OCI-LY1 (cell line): Measurements from ENCODE around the gene TXNRD1.

Source experiments
- H2AFZ ChIP-seq: fragments of 200-600 bp; sonication (generic), shearing (Covaris generic); 2 replicates; pipeline ENCODE4 v1.6.0; 2014; ENCODE audit warnings: antibody characterized with exemption, mild to moderate bottlenecking, low read length
- H3F3A ChIP-seq: fragments of 200-600 bp; sonication (generic), shearing (Covaris generic); 2 replicates; pipeline ENCODE4 v1.6.0; 2014; ENCODE audit warnings: mild to moderate bottlenecking, antibody characterized with exemption, low read length, moderate library complexity; ENCODE audit not compliant: insufficient read depth
- H3K27ac ChIP-seq: fragments of 200-600 bp; sonication (generic); 2 replicates; pipeline ENCODE4 v1.5.1; 2014; ENCODE audit warnings: low read length, mixed run types, mild to moderate bottlenecking, low read depth; ENCODE audit not compliant: poor library complexity, severe bottlenecking
- H3K27me3 ChIP-seq: fragments of 200-600 bp; sonication (generic); 2 replicates; pipeline ENCODE4 v1.6.0; 2014; ENCODE audit warnings: antibody characterized with exemption, mild to moderate bottlenecking, low read length, moderate library complexity; ENCODE audit not compliant: insufficient read depth
- H3K36me3 ChIP-seq: fragments of 200-600 bp; sonication (generic); 2 replicates; pipeline ENCODE4 v1.6.1; 2014; ENCODE audit warnings: mild to moderate bottlenecking, antibody characterized with exemption, low read length, moderate library complexity, mixed read lengths; ENCODE audit not compliant: insufficient read depth
- H3K4me1 ChIP-seq: fragments of 200-600 bp; sonication (generic); 2 replicates; pipeline ENCODE4 v1.5.1; 2014; ENCODE audit warnings: mild to moderate bottlenecking, low read length, moderate library complexity; ENCODE audit not compliant: insufficient read depth, severe bottlenecking
- H3K4me2 ChIP-seq: fragments of 200-600 bp; sonication (generic), shearing (Covaris generic); 2 replicates; pipeline ENCODE4 v1.6.1; 2014; ENCODE audit warnings: low read length
- H3K4me3 ChIP-seq: fragments of 200-600 bp; sonication (generic); 2 replicates; pipeline ENCODE4 v1.5.1; 2014; ENCODE audit warnings: low read length, low read depth, mild to moderate bottlenecking, mixed read lengths; ENCODE audit not compliant: poor library complexity, severe bottlenecking
- H3K79me2 ChIP-seq: fragments of 200-600 bp; shearing (Covaris generic); 2 replicates; pipeline ENCODE4 v1.6.1; 2016; ENCODE audit warnings: mixed run types, low read length, mixed read lengths; ENCODE audit not compliant: insufficient read depth
- H3K9ac ChIP-seq: fragments of 200-600 bp; sonication (generic), shearing (Covaris generic); 2 replicates; pipeline ENCODE4 v1.6.1; 2014; ENCODE audit warnings: mild to moderate bottlenecking, low read length, mixed read lengths
- H3K9me2 ChIP-seq: fragments of 200-600 bp; sonication (generic), shearing (Covaris generic); 2 replicates; pipeline ENCODE4 v1.6.1; 2014; ENCODE audit warnings: low read depth, mild to moderate bottlenecking, low read length, mixed read lengths
- H3K9me3 ChIP-seq: fragments of 200-600 bp; shearing (Covaris generic); 2 replicates; pipeline ENCODE4 v1.6.1; 2014; ENCODE audit warnings: low read length, mixed read lengths
- H4K20me1 ChIP-seq: fragments of 200-600 bp; sonication (generic), shearing (Covaris generic); 2 replicates; pipeline ENCODE4 v1.6.0; 2016; ENCODE audit warnings: mild to moderate bottlenecking, low read length; ENCODE audit not compliant: insufficient read depth
- EZH2 ChIP-seq: fragments of 200-600 bp; sonication (generic), shearing (Covaris generic); IDR thresholded peaks from 2 replicates; pipeline ENCODE4 v1.8.0; 2017; ENCODE audit warnings: borderline replicate concordance, mixed run types, mild to moderate bottlenecking, antibody characterized with exemption, low read length, moderate library complexity, mixed read lengths
- TF ChIP-seq, protein P1 (sequence below): fragments of 200-600 bp; sonication (generic), shearing (Covaris generic); IDR thresholded peaks from 2 replicates; pipeline ENCODE4 v1.5.1; 2017; ENCODE audit warnings: mild to moderate bottlenecking, antibody characterized with exemption, low read length, moderate library complexity, mixed read lengths

TXNRD1 gene

DNA sequence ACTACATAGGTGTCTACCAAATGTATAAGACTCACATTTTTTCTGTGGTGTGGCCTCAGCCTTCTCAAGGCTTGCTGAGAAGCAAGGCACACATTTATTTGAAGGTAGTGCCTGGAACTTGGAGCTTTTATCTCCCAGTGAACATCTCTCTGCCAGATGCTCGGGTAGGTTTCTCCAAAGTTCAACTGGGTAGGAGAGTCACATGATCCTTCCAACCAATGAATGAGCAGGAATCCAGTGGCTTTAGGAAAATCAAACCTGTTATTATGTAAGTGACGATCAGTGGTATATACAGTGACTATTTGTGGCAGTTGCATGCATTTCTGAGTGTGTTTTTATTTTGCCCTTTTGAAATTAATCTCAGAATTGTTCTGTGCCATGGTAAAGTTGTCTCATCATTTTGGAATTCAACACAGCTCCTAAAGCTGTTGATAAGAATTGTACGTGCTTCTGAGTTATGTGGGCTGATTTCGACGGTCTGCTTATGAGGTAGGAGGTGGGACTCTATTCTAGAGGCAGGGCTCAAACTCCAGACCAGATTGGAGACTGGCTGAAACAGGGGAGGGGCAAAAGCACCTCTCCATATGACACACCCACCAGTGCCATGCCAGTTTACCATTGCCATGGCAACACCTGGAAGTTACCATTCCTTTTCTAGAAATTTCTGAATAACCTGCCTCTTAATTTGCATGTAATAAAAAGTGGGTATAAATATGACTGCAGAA lies 145.6 kb downstream of the TXNRD1 start:
- Histone ChIP-seq H3K9ac (no peak overlapping the region), H2AFZ (no peak overlapping the region), H3K4me3 (no peak overlapping the region), H3K27me3 (no peaks in the 10 kb centered on the region), H3K79me2 (no peaks in the 10 kb centered on the region), H3F3A (no peaks in the 10 kb centered on the region), H3K36me3 (no peaks in the 10 kb centered on the region), H3K27ac (no peak overlapping the region), H3K9me3 (no peaks in the 10 kb centered on the region), H3K9me2 (no peaks in the 10 kb centered on the region), H3K4me1 (no peaks in the 10 kb centered on the region), H4K20me1 (no peaks in the 10 kb centered on the region), H3K4me2 (no peak overlapping the region)
- TF ChIP-seq, protein P1, sequence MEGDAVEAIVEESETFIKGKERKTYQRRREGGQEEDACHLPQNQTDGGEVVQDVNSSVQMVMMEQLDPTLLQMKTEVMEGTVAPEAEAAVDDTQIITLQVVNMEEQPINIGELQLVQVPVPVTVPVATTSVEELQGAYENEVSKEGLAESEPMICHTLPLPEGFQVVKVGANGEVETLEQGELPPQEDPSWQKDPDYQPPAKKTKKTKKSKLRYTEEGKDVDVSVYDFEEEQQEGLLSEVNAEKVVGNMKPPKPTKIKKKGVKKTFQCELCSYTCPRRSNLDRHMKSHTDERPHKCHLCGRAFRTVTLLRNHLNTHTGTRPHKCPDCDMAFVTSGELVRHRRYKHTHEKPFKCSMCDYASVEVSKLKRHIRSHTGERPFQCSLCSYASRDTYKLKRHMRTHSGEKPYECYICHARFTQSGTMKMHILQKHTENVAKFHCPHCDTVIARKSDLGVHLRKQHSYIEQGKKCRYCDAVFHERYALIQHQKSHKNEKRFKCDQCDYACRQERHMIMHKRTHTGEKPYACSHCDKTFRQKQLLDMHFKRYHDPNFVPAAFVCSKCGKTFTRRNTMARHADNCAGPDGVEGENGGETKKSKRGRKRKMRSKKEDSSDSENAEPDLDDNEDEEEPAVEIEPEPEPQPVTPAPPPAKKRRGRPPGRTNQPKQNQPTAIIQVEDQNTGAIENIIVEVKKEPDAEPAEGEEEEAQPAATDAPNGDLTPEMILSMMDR = no peak
- no peak for TF ChIP-seq EZH2

DNA sequence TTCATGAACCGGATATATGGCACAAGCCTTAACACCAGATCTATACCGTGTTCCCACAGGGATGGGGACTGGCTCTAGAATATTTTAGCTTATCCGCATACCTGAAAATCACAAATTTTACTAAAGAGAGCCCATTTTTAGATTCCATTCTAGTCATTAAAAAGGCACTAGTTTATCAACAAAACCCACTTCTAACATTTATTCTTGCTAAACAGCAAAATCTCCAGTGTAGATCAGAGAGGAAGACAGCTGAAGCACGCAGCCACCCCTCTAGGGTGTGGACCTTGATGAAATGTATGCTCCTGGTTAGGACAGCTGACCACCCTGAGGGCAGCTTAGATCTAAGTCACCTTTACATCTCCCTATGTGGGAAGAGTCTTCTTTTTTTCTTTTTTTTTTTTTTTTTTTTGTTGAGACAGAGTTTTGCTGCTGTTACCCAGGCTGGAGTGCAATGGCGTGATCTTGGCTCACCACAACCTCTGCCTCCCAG lies 150.4 kb downstream of the TXNRD1 start:
- H3K36me3 ChIP-seq = no peaks in the 10 kb centered on the region
- no peaks in the 10 kb centered on the region for H3K79me2 ChIP-seq
- H3F3A ChIP-seq = no peaks in the 10 kb centered on the region
- H3K4me1 ChIP-seq = no peaks in the 10 kb centered on the region
- H3K27me3 ChIP-seq = no peaks in the 10 kb centered on the region
- H3K27ac ChIP-seq = no peak overlapping the region
- H4K20me1 ChIP-seq = no peaks in the 10 kb centered on the region
- no peak overlapping the region for H3K9ac ChIP-seq
- no peaks in the 10 kb centered on the region for H3K9me2 ChIP-seq
- H3K4me3 ChIP-seq = no peak overlapping the region
- no peaks in the 10 kb centered on the region for H3K9me3 ChIP-seq
- no peak overlapping the region for H3K4me2 ChIP-seq
- TF ChIP-seq, protein P1 = no peak
- no peak for TF ChIP-seq EZH2
- H2AFZ ChIP-seq = no peak overlapping the region

DNA sequence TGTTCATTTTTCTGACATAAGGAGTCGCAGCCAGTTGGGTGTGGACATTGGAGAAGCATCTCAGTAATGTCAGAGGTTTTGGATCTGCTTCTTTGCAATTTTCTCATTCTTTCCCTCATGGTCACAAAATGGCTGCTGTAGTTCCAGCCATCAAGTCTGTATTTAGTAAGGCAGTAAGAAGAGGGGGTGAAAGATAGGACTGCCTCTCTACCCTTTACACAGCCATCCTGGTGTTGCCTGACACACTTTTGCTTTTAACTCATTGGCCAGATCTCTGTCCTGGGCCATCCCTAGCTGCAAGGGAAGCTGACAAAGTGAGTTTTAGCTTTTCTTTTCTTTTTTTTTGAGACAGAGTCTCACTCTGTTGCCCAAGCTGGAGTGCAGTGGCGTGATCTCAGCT lies 154.1 kb downstream of the TXNRD1 start:
- Histone ChIP-seq H3K9me3 (no peaks in the 10 kb centered on the region), H3K4me3 (no peak overlapping the region), H3K27ac (no peak overlapping the region), H3K4me1 (peaks cover 6% of the 10 kb centered on the region), H3K9me2 (no peaks in the 10 kb centered on the region), H3K27me3 (no peaks in the 10 kb centered on the region), H3F3A (no peaks in the 10 kb centered on the region), H3K9ac (no peak overlapping the region), H3K79me2 (no peaks in the 10 kb centered on the region), H2AFZ (no peak overlapping the region), H3K36me3 (no peaks in the 10 kb centered on the region), H3K4me2 (no peak overlapping the region), H4K20me1 (no peaks in the 10 kb centered on the region)
- TF ChIP-seq, protein P1 = no peak
- TF ChIP-seq EZH2 = no peak
